Adipose tissue (tissue), 3 donors: ENCODE data around the gene PCSK5. TPM values are rescaled to one million over a fixed set of nuclear protein-coding genes. Genes with fewer than 3 reads are reported as not detected.

Experiments used
- H3K27ac ChIP-seq: one replicate; pipeline ENCODE4 v1.5.1; 2013; ENCODE audit warnings: low read depth, low read length
- WGBS, 3 donors: extraction: QIAGEN DNeasy Blood & Tissue Kit; methylation state at CpG; one replicate each; pipeline ENCODE4 v1.1.7; 2013; 5-methylcytosine and 5-hydroxymethylcytosine counted together
- polyA plus RNA-seq, 3 donors: library from polyadenylated mRNA; stranded (reverse); fragments of 200-250 nt; gene quantifications; one replicate each; pipeline ENCODE4 v1.2.3, GENCODE V29; 2013
- donor health status: healthy with polysubstance abuse.
- donor health status: Bipolar disorder and iron deficiency.
- donor health status: healthy.

PCSK5 gene
- polyA plus RNA-seq, 3 donors: 2.1 to 12.5 (median 8.8) TPM

- no peak overlapping the region for H3K27ac ChIP-seq
- 63 to 78% (median 71%) methylated on average over 3 of the region's 3 CpGs for WGBS, 3 donors
Measured at GRCh38 chr9:75985515-75985914, 95.0 kb downstream of the PCSK5 start.

DNA sequence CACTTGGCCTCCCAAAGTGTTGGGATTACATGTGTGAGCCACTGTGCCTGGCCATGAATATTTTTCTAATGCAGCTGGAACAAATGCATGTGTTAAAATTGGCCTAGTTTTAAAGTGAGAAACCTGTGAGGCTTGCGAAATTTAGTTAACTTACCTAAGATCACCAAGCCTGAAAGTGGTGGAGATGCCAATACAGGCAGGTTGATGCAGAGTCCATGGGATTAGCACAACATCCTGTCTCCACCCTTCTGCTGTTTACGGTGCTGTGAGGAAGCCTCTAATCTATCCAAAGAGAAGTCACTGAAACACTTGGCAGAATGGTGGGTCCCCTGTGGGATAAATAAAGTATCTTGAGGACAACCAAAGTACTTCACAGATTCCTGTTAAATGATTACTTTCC lies 98.2 kb downstream of the PCSK5 start:
- 65 to 85% (median 71%) methylated on average over 2 of the region's 2 CpGs for WGBS, 3 donors
- no peak overlapping the region for H3K27ac ChIP-seq

GRCh38 chr9:75990156-75990555 lies 99.7 kb downstream of the PCSK5 start:
- 76 to 83% (median 82%) methylated on average over 5 of the region's 5 CpGs for WGBS, 3 donors
- H3K27ac ChIP-seq: no peak overlapping the region

GRCh38 chr9:75990576-75991304 lies 100.3 kb downstream of the PCSK5 start:
- WGBS, 3 donors: 76 to 82% (median 79%) methylated on average over 6 of the region's 6 CpGs
- no peak overlapping the region for H3K27ac ChIP-seq

GRCh38 chr9:75992482-75993206 lies 102.2 kb downstream of the PCSK5 start:
- WGBS, 3 donors: 89 to 94% (median 89%) methylated on average over 8 of the region's 8 CpGs
- no peak overlapping the region for H3K27ac ChIP-seq

DNA sequence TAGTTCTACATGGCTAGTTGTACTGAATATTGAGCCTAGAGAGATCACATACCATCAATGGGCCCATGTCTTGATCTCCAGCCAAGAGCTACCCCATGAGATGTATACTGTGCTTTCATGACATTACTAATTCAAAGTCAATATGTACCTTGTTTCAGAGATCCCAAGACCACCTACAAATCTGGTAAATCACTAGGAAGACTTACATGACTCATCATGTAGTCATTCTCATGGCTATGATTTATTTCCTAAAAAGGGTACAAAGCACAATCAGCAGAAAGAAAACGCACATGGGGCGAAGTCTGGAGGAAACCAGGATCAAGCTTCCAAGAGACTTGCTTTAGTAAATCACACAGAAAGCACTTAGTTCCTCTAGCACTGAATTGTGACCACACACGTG lies 103.0 kb downstream of the PCSK5 start:
- no peak overlapping the region for H3K27ac ChIP-seq
- WGBS, 3 donors: 77 to 89% (median 83%) methylated on average over 3 of the region's 3 CpGs

- no peak overlapping the region for H3K27ac ChIP-seq
Measured at GRCh38 chr9:75995066-75995465, 104.6 kb downstream of the PCSK5 start.

GRCh38 chr9:75996726-75997125 lies 106.3 kb downstream of the PCSK5 start:
- no peak overlapping the region for H3K27ac ChIP-seq

- no peak overlapping the region for H3K27ac ChIP-seq
- 80 to 88% (median 83%) methylated on average over 1 of the region's 1 CpG for WGBS, 3 donors
Measured at GRCh38 chr9:75997206-75997605, 106.7 kb downstream of the PCSK5 start.

- H3K27ac ChIP-seq: no peak overlapping the region
- 82 to 96% (median 94%) methylated on average over 4 of the region's 4 CpGs for WGBS, 3 donors
Measured at GRCh38 chr9:75998096-75998780, 107.8 kb downstream of the PCSK5 start.

DNA sequence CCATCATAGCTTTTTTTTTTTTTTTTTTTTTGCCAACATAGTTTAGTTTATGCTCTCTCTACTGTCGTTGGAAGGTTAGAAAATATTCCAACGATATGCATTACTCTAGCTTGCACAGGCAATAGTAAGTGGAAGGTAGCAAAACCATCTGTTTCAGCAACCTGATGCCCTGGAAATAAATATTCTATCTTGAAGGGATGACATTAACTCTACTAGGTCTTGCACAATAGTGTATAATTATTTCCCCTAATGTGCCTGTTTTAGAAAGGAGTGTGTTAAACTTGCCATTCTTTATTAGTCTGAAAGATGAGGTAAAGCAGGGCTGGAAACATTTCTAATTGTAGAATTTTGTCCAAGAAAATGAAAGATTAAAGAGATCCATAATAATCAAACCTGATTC lies 111.0 kb downstream of the PCSK5 start:
- no peak overlapping the region for H3K27ac ChIP-seq
- 69 to 82% (median 78%) methylated on average over 2 of the region's 2 CpGs for WGBS, 3 donors

GRCh38 chr9:76003041-76003440 lies 112.6 kb downstream of the PCSK5 start:
- H3K27ac ChIP-seq: no peak overlapping the region
- WGBS, 3 donors: 85 to 87% (median 85%) methylated on average over 5 of the region's 5 CpGs

DNA sequence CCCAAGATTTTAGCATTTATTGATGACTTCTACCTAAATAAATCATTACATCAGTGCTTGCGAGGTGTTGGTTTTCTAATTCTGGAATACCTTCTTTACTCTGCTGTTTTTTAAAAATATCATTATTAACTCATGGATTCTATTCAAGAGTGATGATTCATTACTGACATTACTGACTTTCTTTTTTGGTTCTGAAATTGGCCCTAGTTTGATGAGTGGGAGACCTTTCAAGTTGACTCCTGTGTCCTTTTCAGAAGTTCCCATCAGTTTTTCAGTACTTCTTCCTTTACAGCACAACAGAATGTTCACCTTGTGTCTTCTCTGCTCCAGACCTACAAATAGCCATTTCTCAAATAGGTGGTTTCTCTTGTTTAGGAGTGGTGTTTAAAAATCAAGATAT lies 114.1 kb downstream of the PCSK5 start:
- 87 to 95% (median 94%) methylated on average over 1 of the region's 1 CpG for WGBS, 3 donors
- H3K27ac ChIP-seq: no peak overlapping the region

GRCh38 chr9:76007935-76008334 lies 117.5 kb downstream of the PCSK5 start:
- H3K27ac ChIP-seq: no peak overlapping the region
- WGBS, 3 donors: 88 to 91% (median 89%) methylated on average over 3 of the region's 3 CpGs

DNA sequence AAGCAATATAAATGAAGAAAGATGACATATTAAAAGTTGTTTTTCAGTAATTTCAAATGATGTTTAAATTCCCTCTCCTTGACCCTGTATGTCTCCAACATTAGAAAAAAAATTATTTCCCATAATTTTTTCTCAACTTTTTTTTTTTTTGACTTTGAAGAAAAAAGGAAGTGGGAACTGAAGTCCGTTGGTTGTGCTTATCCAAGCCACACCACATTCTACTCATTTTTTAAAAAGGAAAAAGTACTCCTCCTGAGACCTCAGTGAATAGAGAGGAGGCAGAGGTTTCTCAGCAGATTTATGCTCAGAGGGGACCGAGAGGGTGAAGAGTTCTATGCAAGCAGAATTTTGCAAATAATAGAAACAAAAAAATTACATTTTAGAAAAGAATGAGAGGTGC lies 123.3 kb downstream of the PCSK5 start:
- H3K27ac ChIP-seq: no peak overlapping the region
- WGBS, 3 donors: 36 to 73% (median 40%) methylated on average over 2 of the region's 2 CpGs

GRCh38 chr9:76018235-76018634 lies 127.8 kb downstream of the PCSK5 start:
- WGBS, 3 donors: 67 to 93% (median 82%) methylated on average over 12 of the region's 12 CpGs
- no peak overlapping the region for H3K27ac ChIP-seq

DNA sequence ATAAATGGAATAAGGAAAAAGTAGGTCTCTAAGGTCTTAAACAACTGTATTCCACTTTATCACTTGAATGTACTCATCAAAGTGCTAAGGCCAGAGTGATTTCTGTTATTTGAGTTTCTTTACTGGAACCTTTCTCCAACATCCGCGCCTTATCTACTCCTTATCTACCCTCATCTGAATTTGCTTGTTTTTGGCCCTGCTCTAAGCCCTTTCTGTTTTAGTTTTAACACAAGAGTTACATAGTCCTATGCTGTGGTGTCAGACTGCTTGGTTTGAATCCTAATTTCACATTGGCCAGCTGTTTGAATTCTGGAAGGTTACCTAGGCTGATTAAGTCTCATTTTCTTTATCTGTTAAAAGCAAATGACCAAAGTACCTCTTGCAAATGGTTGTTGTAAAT lies 128.3 kb downstream of the PCSK5 start:
- 57 to 81% (median 67%) methylated on average over 2 of the region's 2 CpGs for WGBS, 3 donors
- H3K27ac ChIP-seq: no peak overlapping the region

- no peak overlapping the region for H3K27ac ChIP-seq
- WGBS, 3 donors: 44 to 85% (median 55%) methylated on average over 10 of the region's 10 CpGs
Measured at GRCh38 chr9:76020652-76021051, 130.2 kb downstream of the PCSK5 start.

DNA sequence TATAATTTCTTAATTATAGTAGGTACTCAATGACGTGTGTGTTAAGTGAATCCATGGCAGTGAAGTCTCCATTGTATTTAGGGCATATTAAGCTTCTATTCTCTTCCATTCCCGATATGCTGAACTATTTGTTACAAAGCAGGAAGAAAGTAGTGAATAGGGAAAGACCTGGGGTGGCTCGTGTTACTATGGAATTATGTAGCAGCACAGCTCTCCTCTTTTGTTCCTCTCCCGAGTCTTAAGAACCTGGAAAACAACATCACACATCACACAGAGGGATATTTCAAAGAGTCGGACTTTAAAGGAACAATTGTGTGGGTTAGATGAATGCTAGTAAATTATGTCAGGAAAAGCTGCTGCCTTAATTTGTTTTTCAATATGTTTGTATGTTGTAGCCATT lies 131.8 kb downstream of the PCSK5 start:
- no peak overlapping the region for H3K27ac ChIP-seq
- 86 to 92% (median 90%) methylated on average over 5 of the region's 5 CpGs for WGBS, 3 donors
